GM18858 (cell line): ENCODE results near the gene CDH4.
"Not testable (repeated sequence)": the region's sequence is repeated elsewhere in the genome, so short reads cannot be mapped to it uniquely, and the experiment has no call there.

Experiments used
- ATAC-seq: cut with Tn5 transposase; IDR thresholded peaks from one replicate; pipeline ENCODE4 v1.9.1; 2021; ENCODE audit not compliant: unreplicated experiment

The CDH4 gene

DNA sequence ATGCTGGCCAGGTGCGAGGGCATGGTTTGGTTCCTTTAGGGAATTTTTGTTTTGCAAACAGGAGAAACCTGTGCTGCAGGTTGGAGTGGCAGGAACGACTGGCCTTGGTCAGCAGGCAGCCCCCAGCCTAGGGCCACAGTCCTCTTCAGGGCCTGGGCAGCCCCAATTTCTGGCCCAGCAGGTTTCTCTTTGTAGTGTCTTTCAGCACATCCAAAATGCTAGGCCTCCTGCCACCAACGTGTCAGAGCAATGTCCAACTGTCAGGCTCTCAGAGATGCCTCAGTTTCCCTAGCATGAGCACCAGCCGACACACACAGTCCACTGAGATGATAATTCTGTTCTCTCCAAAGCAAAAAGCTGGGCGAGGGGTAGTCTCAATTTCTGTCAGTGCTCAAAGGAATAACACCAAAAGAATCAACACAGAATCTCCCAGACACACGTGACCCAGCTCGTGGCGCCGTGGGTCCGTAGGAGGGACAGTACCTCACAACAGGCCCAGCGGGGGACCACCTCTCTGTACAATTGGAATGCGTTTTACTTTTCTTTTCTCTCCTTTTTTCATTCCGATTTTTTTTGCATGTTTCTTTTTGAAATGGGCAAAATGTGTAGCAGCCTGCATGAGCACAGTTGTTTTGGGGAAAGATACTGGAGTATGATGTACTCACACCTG is 687.8 kb downstream of the CDH4 start:
- ATAC-seq: no peak

DNA sequence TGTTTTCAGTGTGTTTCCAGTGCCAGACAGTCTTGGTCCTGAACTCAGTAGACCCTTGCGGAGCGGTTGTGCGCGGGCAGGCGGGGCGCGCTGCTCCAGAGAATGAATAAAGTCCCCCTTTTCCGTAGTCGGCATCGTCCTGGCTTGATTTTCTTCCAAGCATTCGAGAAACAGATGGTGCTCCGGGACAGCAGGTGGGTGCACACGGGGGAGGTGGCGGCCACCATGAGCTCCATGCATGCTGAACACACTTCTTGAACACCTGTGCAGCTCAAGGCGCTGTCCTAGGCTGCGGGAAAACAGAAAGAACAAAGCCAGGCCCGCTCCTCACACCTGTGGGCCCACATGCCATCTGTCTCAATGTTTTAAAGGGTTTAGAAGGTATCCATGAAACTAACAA is 688.4 kb downstream of the CDH4 start:
- ATAC-seq: no peak

DNA sequence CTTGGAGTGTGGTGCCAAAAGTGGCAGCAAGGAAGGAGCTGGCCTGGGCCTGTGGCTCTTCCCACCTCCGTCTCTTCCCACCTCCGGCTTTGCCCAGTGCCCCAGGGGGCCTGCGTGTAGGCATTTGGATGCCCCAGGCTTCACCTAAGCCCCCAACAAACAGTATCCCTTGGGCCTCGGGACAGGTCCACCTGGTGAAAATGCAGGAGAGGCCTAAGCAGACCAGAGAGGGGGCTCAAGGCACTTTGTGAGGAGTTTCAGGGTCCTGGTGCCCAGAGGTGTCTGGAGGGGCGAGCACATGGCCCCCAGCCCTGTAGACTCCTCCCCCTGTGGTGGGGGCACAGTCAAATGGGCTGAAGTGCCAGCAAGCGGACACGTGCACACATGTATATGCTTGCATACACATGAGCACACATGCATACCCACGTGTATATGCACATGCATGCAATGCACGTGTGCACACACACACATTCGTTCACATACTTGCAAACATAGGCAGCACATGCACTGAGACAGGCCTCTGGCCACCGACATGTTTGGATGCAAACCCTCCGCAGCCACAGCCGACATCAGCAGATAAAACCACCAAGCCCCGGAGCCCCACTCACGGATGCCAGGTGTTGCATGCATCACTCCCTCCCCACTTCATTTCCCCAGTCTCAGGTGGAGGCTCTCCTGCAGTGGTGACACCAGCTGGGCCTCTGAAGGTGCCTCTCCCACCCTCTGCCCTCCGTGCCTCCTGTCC is 689.1 kb downstream of the CDH4 start:
- ATAC-seq: no peak

DNA sequence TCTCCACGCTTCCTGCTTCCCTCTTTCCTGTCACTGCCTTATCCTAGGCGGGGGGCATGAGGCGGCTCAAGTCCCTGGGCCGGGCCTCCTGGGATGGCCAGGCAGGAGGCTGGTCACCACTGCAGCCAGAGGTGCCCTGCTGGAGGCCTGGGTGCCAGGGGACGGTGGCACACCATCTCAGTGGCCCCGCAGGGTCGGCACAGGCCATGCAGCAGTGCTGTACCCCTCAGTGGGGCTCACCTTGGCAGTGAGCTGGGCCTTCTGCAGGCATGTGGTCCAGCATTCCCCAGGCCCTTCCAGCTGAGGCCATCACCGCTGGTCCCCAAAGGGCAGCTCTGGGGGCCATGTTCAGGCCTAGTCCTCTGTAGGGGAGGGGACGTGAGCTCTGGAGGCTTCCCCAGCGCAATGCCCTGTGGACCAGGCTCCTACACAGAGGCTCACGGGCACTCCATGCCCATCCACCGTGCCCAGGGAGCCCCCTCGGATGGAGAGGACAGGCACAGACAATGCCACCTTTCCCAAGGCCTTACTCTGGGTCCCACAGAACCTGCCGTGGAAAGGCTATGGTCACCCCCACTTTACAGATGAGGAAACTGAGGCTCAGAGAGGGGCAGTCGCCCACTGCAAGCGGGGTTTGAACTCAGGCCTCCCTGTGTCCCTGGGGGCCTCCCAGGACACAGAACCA is 689.8 kb downstream of the CDH4 start:
- no peak for ATAC-seq

DNA sequence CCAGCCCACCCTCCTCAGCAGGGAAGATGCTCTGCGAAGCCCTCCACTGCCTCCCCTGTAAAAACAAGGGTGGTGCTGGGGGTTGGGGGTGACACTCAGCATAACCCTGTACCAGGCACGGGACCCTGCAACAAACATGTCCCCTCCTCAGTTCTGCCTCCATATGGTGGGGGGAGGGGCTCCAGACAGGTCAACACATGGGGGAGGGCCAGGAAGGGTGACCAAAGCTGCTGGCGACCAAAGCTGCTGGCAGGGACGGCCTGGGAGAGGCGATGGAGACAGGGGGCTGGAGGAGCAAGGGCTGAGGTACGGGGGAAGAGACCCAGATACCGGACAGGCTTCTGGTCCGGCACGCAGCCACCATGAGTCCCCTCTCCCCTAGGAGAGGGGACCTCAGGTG is 690.5 kb downstream of the CDH4 start:
- no peak for ATAC-seq

DNA sequence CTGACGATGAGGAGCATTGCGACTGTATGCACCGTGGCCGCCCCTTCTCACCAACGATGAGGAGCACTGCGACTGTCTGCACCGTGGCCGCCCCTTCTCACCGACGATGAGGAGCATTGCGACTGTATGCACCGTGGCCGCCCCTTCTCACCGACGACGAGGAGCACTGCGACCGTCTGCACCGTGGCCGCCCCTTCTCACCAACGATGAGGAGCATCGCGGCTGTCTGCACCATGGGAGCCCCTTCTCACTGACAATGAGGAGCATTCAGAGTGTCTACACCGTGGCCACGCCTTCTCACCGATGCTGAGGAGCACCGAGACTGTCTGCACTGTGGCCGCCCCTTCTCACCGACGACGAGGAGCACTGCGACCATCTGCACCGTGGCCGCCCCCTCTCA is 692.9 kb downstream of the CDH4 start:
- ATAC-seq: not testable (repeated sequence)

DNA sequence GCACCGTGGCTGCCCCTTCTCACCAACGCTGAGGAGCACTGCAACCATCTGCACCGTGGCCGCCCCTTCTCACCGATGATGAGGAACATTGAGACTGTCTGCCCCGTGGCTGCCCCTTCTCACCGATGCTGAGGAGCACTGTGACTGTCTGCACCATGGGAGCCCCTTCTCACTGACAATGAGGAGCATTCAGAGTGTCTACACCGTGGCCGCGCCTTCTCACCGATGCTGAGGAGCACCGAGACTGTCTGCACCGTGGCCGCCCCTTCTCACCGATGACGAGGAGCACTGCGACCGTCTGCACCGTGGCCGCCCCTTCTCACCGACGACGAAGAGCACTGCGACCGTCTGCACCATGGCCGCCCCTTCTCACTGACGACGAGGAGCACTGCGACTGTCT is 693.4 kb downstream of the CDH4 start:
- ATAC-seq: not testable (repeated sequence)

DNA sequence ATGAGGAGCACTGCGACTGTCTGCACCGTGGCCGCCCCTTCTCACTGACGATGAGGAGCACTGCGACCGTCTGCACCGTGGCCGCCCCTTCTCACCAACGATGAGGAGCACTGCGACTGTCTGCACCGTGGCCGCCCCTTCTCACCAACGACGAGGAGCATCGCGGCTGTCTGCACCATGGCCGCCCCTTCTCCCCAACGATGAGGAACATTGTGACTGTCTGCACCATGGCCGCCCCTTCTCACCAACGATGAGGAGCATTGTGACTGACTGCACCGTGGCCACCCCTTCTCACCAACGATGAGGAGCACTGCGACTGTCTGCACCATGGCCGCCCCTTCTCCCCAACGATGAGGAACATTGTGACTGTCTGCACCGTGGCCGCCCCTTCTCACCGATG is 696.0 kb downstream of the CDH4 start:
- ATAC-seq: not testable (repeated sequence)

DNA sequence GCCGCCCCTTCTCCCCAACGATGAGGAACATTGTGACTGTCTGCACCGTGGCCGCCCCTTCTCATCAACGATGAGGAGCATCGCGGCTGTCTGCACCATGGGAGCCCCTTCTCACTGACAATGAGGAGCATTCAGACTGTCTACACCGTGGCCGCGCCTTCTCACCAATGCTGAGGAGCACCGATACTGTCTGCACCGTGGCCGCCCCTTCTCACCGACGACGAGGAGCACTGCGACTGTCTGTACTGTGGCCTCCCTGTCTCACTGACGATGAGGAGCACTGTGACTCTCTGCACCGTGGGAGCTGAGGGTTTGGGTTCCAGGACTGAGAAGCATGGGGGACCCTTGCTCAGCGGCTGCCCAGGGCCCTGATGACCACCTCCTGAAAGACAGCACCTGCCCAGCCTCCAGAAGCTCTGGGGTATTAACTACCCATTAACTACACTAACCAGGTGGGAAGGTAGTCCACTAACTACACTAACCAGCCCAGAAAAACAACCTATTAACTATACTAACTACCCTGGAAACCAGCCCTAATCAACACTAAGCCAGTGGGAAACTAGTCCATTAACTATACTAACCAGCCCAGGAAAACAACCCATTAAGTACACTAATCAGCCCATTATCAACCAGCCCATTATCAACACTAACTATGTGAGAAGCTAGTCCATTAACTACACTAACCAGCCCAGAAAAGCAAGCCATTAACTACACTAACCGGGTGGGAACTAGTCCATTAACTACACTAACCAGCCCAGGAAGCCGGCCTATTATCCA is 696.7 kb downstream of the CDH4 start:
- ATAC-seq: no peak

DNA sequence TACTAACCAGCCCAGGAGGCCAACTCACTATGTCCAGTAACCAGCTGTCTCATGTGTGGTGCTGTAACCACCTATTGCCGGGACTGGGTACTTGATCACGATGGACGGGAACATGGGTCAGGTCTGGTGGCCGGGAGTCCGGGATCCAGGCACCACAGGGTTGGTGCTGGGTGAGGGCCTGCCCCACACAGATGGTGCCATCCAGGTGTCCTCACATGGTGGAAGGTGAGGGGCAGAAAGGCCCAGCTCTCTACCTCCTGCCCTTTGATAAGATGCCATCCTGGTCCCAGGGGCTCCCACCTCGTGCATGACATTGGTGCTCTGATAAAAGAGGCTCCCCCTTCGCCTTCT is 697.3 kb downstream of the CDH4 start:
- ATAC-seq: no peak

DNA sequence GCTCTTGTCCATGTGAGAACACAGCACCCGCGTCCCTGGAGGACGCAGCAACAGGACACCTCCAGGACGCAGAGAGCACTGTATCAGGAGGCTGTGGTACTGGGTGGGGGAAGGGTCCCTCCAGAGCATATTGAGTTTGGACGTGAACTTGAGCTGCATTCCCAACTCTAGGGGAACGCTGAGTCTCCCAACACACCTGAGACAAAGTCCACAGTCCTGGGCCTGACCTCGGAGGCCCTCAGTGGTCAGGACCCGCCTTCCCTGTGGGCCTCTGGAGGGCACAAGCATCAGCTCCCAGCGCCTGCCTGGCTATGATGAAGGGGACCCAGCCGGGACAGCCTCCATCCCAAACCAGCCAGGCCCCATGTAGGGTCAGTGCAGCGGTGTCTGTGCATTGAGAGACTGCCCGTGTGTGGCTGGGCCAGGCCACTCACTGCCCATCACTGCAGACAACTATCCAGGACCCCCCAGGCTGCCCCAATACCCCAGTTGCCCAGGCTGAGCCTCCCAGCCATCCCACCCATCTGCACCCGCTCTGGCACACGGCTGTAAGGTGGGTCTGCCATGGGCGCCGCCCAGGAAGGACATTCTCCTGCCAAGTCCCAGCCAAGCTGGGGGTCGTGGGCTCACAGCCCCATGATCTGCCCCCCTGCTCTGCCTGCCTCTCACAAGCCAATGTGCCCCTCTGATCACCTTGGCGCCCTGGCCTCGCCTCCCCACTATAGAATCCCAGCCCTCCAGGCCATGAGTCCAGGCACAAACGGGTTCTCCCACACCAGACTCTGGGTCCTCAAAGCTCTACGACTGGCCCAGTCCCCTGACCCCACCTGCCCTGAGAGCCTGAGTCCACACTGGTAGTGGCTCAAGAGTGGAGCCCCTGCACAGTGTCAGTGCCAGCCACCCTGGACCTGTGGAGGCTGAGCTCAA is 697.9 kb downstream of the CDH4 start:
- no peak for ATAC-seq

DNA sequence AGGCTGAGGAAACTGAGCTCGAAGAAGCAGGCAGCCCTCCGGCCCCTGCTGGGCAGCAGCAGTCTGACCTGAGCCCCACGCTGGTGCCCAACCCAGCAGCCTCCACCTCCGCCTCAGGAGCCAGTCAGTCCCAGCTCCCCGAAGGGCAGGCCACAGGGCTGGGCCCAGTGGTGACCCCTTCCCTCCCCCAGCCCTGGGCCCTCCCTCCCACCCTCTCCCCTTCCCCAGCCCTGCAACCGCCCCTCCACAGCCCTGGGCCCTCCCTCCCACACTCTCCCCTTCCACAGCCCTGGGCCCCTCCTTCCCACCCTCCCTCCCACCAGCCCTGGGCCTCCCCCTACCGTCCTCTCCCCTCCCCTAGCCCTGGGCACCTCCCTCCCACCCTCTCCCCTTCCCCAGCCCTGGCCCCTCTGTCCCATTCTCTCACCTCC is 698.6 kb downstream of the CDH4 start:
- no peak for ATAC-seq

DNA sequence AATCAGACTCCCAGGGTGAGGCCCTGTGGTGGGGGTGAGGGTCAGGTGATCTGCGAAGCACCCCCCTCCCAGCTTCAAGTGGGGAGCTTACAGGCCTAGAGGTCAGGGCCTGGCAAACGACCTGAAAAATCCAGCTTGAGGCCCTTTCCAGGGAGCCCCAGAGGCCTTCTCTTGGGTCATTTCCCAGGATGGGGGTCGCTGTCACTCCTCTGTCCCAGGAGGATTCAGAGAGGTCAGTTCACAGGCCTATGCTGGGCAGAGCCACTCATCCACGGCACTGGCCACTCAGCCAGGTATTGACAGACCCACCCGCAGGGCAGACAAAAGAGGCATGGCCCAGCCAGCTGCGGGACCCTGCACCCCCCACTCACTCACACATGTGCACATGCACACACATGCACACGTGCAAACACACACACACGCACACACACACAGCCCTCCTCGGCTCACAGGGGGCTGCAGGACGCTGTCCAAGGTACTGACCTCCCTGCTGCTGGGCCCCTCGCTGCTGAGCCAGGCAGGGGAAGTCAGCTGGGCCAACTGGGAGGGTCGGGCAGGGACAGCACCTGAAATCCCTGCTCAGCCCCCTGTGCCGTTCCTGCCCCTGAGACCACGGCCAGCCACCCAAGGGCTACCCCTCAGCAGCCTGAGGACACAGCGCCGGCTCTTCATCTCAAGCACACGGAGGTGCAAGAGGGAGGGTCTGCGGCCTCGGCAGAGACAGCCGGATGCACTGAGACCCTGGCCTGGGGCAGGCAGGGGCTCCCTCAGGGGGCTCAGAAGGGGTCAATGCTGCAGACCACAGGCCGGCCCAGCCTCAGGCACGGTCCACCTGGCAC is 699.9 kb downstream of the CDH4 start:
- no peak for ATAC-seq

DNA sequence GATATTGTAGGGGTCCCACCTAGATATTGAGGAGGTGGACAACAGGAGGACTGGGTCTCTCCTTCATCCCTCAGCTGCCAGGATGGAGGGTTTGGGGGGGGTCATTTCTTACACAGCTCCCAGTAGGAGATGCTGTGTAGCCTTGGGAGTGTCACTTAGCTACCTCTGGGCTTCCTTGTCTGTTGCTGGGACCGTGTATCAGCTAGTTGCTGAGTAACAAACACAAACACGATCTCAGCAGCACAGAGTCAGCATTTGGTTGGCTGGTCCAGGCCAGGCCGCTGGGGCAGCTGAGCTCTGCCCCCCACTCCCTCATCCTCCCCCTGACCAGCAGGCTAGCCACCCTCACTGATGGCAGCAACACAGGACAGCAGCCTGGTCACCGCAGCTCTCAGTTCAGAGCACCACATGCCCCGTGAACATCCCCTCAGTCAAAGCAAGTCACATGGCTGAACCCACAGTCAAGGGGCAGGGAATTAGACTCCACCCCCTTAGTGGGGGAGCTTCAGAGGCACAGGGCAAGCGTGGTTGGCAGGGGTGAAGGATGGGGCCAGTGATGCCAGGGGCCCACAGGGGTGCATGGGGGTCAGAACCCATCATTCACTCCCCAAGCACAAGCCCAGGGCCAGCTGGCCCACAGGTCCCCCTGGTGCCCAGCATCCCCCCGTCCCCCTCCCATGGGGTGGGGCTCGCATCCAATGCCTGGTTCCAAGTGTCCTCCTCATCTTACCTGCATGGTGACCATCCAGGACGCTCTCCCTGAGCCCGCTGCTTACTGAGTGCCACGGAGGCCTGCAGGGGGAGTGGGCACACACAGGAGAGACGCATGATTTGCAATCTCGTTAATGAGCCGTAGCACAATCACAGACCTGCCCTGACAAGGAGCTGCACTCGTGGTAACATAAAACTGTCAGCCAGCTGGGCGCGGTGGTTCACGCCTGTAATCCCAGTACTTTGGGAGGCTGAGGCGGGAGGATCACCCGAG is 701.3 kb downstream of the CDH4 start:
- ATAC-seq: no peak

DNA sequence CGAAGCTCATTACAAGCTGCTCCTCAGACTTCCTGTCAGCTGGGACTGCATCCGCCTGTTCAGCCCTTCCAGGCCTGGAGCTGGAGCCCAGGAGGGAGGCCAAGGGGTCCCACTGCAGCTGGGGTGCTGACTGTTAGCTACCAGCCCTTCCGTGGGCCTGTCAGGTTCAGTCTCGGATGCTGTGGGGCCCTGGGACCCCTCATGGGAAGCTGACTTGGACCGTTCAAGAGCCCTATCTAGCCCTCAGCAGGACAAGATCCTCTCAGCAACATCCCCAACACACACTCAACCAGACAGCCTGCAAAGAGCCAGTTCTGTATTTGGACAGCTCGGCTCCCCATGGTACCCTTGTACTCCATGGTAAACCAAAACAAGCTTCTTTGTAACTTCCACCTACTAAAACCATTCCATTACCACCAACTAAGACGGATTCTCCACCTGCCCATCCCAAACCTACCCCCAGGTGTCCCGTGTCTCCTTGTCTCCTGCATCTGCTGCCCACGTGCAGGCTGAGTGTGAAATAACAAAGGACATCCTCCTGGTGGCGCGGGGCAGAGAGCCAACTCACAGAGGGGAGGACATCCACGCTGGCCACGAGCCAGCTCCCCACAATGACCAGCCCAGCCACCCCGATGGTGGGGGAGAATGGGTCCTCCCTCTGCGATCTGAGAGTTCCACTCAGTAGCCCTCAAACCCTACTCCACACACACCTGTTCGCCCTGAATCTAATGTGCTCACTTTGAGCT is 702.4 kb downstream of the CDH4 start:
- no peak for ATAC-seq

DNA sequence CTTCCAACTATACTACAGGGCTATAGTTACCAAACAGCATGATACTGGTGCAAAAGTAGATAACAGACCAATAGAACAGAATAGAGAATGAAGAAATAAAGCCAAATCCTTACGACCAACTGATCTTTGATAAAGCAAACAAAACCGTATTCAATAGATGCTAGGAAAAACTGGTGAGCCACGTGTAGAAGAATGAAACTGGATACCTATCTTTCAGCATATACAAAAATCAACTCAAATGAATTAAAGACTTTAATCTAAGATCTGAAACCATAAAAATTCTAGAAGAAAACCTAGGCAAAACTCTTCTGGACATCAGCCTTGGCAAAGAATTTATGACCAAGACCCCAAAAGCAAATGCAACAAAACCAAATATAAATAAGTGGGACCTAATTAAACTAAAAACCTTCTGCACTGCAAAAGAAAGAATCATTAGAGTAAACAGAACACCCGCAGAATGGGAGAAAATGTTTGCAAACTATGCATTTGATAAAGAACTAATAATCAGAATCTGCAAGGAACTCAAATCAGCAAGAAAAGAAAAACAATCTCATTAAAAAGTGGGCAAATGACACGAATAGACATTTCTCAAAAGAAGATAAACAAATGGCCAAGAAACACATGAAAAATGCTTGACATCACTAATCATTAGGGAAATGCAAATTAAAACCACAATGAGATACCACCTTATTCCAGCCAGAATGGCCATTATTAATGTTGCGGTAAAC is 703.8 kb downstream of the CDH4 start:
- ATAC-seq: no peak
